Central memory CD8-positive, alpha-beta T cell (primary cell): Measurements from ENCODE around the gene SCAMP2.
"Not testable (repeated sequence)": the region's sequence is repeated elsewhere in the genome, so short reads cannot be mapped to it uniquely, and the experiment has no call there.

Experiments used
- ATAC-seq: fragments of 150-1000 bp; cut with Tn5 transposase; replicated peaks from 2 replicates; pipeline ENCODE4 v1.10.0; 2022; ENCODE audit warnings: mild to moderate bottlenecking, moderate FRiP score, moderate number of reproducible peaks; ENCODE audit not compliant: poor library complexity, severe bottlenecking; ENCODE audit errors: extremely low read depth
- DNase-seq, 2 donors: peaks; one replicate each; pipeline ENCODE4 v3.0.0; 2021; ENCODE audit warnings: low spot score in 2 of 2
- H3K27ac Mint-ChIP-seq: one replicate; pipeline ENCODE4 v1.8.0; 2022; ENCODE audit warnings: low read depth, mild to moderate bottlenecking, moderate library complexity, mixed read lengths
- H3K27me3 Mint-ChIP-seq: one replicate; pipeline ENCODE4 v1.8.0; 2022; ENCODE audit warnings: mixed read lengths
- H3K36me3 Mint-ChIP-seq: one replicate; pipeline ENCODE4 v1.8.0; 2022; ENCODE audit warnings: mild to moderate bottlenecking, moderate library complexity, mixed read lengths; ENCODE audit not compliant: insufficient read depth
- H3K4me1 Mint-ChIP-seq: one replicate; pipeline ENCODE4 v1.8.0; 2022; ENCODE audit warnings: mixed read lengths
- H3K4me3 Mint-ChIP-seq: one replicate; pipeline ENCODE4 v1.8.0; 2022; ENCODE audit warnings: mild to moderate bottlenecking, moderate library complexity, mixed read lengths
- H3K9me3 Mint-ChIP-seq: one replicate; pipeline ENCODE4 v1.8.0; 2022; ENCODE audit warnings: mixed read lengths

Gene SCAMP2, protein sequence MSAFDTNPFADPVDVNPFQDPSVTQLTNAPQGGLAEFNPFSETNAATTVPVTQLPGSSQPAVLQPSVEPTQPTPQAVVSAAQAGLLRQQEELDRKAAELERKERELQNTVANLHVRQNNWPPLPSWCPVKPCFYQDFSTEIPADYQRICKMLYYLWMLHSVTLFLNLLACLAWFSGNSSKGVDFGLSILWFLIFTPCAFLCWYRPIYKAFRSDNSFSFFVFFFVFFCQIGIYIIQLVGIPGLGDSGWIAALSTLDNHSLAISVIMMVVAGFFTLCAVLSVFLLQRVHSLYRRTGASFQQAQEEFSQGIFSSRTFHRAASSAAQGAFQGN

GRCh38 chr15:74873036-74873755, at the start of gene SCAMP2:
Gene SCAMP2 (minus strand): TSS chr15:74873365. CDS start chr15:74873255, 110 bp downstream.
- ATAC-seq = peak; percentile 90
- Mint-ChIP-seq H3K27me3 (no peaks in the 10 kb centered on the region), H3K36me3 (peaks cover 14% of the 10 kb centered on the region), H3K9me3 (no peaks in the 10 kb centered on the region), H3K4me3 (peak within 1 kb of the TSS; percentile 100), H3K27ac (peak within 1 kb of the TSS; percentile 100), H3K4me1 (peaks cover 46% of the 10 kb centered on the region)
- peak; percentile 88 for DNase-seq

GRCh38 chr15:74920456-74920855, 47.3 kb upstream of the SCAMP2 start:
- no peak overlapping the region for H3K4me3 Mint-ChIP-seq
- no peaks in the 10 kb centered on the region for H3K4me1 Mint-ChIP-seq
- DNase-seq (no peak), ATAC-seq (no peak)
- H3K9me3 Mint-ChIP-seq = no peaks in the 10 kb centered on the region
- H3K27me3 Mint-ChIP-seq = no peaks in the 10 kb centered on the region
- H3K36me3 Mint-ChIP-seq = peaks cover 74% of the 10 kb centered on the region
- no peak overlapping the region for H3K27ac Mint-ChIP-seq

GRCh38 chr15:74917676-74918075, 44.5 kb upstream of the SCAMP2 start:
- Mint-ChIP-seq H3K27me3 (no peaks in the 10 kb centered on the region), H3K4me1 (no peaks in the 10 kb centered on the region), H3K27ac (no peak overlapping the region), H3K36me3 (peaks cover 63% of the 10 kb centered on the region), H3K4me3 (no peak overlapping the region), H3K9me3 (no peaks in the 10 kb centered on the region)
- ATAC-seq = no peak
- no peak for DNase-seq

DNA sequence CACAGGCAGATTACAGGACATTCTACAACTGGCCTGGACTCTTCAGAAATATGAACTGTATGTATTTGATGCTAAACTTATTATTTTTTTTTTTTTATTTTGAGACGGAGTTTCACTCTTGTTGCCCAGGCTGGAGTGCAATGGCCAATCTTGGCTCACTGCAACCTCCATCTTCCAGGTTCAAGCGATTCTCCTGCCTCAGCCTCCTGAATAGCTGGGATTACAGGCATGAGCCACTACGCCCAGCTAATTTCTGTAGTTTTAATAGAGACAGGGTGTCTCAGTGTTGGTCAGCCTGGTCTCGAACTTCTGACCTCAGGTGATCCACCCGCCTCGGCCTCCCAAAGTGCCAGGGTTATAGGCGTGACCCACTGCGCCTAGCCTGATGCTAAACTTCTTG, 40.6 kb upstream of the SCAMP2 start:
- not testable (repeated sequence) for H3K27me3 Mint-ChIP-seq, ATAC-seq, H3K9me3 Mint-ChIP-seq, H3K4me1 Mint-ChIP-seq, H3K27ac Mint-ChIP-seq, DNase-seq, H3K4me3 Mint-ChIP-seq
- H3K36me3 Mint-ChIP-seq = peaks cover 32% of the 10 kb centered on the region

GRCh38 chr15:74913041-74913440, 39.9 kb upstream of the SCAMP2 start:
- DNase-seq = no peak
- ATAC-seq = no peak
- no peaks in the 10 kb centered on the region for H3K27me3 Mint-ChIP-seq
- H3K27ac Mint-ChIP-seq = no peak overlapping the region
- no peak overlapping the region for H3K4me3 Mint-ChIP-seq
- peaks cover 26% of the 10 kb centered on the region for H3K36me3 Mint-ChIP-seq
- H3K9me3 Mint-ChIP-seq = no peaks in the 10 kb centered on the region
- no peaks in the 10 kb centered on the region for H3K4me1 Mint-ChIP-seq

GRCh38 chr15:74908635-74909034, 35.5 kb upstream of the SCAMP2 start:
- Mint-ChIP-seq H3K4me3 (no peak overlapping the region), H3K9me3 (no peaks in the 10 kb centered on the region), H3K27ac (no peak overlapping the region), H3K4me1 (peaks cover 27% of the 10 kb centered on the region), H3K36me3 (peaks cover 8% of the 10 kb centered on the region), H3K27me3 (no peaks in the 10 kb centered on the region)
- no peak for DNase-seq
- no peak for ATAC-seq

DNA sequence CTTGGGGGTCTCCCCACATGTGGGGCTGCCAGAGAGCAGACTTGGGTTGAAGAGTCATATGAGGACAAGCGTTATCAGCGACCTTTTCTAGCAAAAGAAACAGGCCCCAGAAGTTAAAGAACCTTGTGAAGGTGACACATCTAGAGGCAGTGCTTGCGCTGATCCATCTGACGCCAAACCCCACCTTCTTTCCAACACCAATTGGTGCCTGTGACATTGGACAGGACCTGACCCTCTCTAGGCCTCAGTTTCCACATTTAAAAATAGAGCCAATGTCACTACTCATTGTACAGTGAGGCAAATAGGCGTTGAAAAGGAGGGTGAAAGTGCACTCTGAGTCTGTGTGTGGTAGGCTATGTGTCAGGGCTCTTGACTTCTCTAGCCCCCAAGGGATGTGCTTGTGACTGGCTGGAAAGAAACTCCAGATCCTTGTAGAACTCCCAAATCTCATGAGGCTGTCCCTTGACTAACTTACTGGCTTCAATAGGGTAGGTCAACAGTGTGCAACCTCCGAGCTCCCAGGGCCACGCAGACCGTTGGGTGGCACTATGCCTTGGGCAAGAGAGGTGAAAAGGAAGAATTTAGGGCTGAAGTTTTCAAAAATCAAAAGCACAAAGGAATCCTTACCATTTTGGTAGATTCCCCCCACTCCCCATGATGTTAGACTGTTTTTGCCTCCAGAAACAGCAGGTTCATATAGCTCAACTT, 34.2 kb upstream of the SCAMP2 start:
- H3K9me3 Mint-ChIP-seq = no peaks in the 10 kb centered on the region
- no peak for DNase-seq
- peak overlapping the region; percentile 98 for H3K27ac Mint-ChIP-seq
- H3K4me3 Mint-ChIP-seq = peak overlapping the region; percentile 99
- H3K36me3 Mint-ChIP-seq = peaks cover 11% of the 10 kb centered on the region
- H3K4me1 Mint-ChIP-seq = peaks cover 27% of the 10 kb centered on the region
- peak; percentile 6 for ATAC-seq
- no peaks in the 10 kb centered on the region for H3K27me3 Mint-ChIP-seq

GRCh38 chr15:74906450-74907162, 33.4 kb upstream of the SCAMP2 start, which contains the start of gene FAM219B:
Gene FAM219B (minus strand): TSS chr15:74906851. CDS start chr15:74906800, 51 bp downstream.
- peak; percentile 28 to 55 for DNase-seq
- Mint-ChIP-seq H3K9me3 (no peaks in the 10 kb centered on the region), H3K27ac (peak within 1 kb of the TSS; percentile 98), H3K4me3 (peak within 1 kb of the TSS; percentile 99), H3K27me3 (no peaks in the 10 kb centered on the region), H3K4me1 (peaks cover 27% of the 10 kb centered on the region), H3K36me3 (peaks cover 11% of the 10 kb centered on the region)
- peak; percentile 77 for ATAC-seq

DNA sequence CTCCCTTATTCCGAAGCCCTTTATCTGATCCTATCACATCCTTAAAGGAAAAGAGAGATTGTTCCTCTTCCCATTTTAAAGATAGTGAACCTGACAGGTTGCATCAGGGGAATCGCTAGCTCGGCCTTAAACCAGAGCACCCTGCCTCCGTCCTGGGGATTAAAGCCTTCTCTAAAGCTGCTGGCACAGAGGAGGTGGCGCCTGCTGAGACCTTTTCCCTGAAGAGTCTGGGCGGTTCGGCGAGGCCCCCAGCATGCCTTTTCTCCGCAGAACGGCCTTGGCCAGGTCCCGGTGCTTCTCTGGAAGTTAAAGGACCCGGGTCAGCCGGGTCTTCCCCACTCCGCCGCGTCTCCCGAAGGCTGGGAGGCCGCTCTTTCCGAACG, 32.9 kb upstream of the SCAMP2 start:
- DNase-seq = peak in 1 of 2 donors; percentile 20
- Mint-ChIP-seq H3K27ac (peak overlapping the region; percentile 98), H3K9me3 (no peaks in the 10 kb centered on the region), H3K27me3 (no peaks in the 10 kb centered on the region), H3K36me3 (peaks cover 11% of the 10 kb centered on the region), H3K4me1 (peaks cover 27% of the 10 kb centered on the region), H3K4me3 (peak overlapping the region; percentile 99)
- peak; percentile 41 for ATAC-seq

- H3K27ac Mint-ChIP-seq = no peak overlapping the region
- H3K9me3 Mint-ChIP-seq = no peaks in the 10 kb centered on the region
- DNase-seq = no peak
- ATAC-seq = no peak
- no peaks in the 10 kb centered on the region for H3K27me3 Mint-ChIP-seq
- H3K4me1 Mint-ChIP-seq = peaks cover 34% of the 10 kb centered on the region
- H3K36me3 Mint-ChIP-seq = peaks cover 16% of the 10 kb centered on the region
- H3K4me3 Mint-ChIP-seq = no peak overlapping the region
Observed at GRCh38 chr15:74904190-74904805, 31.1 kb upstream of the SCAMP2 start.

DNA sequence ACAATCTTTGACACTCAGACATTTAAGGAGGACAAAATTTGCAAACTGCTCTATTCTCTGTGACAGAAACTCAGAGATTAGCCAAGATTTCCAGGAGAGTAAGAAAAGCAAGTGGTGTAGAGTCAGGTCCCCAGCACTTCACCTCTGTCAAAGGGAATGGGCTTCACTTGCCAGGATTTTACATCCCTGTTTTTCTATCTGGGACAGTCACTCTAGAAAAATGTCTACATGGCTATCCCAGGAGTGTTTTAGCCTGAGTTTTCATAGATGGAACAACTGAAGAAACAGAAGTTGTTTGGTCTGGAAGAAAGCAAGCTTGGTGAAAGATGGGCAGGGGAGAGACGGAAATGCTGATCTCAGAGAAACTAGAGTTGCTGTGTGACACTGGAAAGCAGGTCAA, 30.5 kb upstream of the SCAMP2 start:
- Mint-ChIP-seq H3K36me3 (peaks cover 16% of the 10 kb centered on the region), H3K4me3 (no peak overlapping the region), H3K9me3 (no peaks in the 10 kb centered on the region), H3K4me1 (peaks cover 34% of the 10 kb centered on the region), H3K27me3 (no peaks in the 10 kb centered on the region), H3K27ac (peak overlapping the region; percentile 25)
- DNase-seq = no peak
- no peak for ATAC-seq
